ENCODE results near the gene MIR17HG.
A peak's percentile ranks its signal among the peaks of the same experiment; 100 is the strongest.

Gene MIR17HG

GRCh38 chr13:91305652-91306051, 41.8 kb upstream of the MIR17HG start:
- DNase-seq (ENCODE audit: low read depth): no peak
- H3K4me3 ChIP-seq (ENCODE audit: low read depth, low read length): no peak overlapping the region
- TF ChIP-seq POLR2A (IDR thresholded peaks at IDR 0.05; ENCODE audit: extremely low read depth, insufficient read length) (no peak), CTCF (IDR thresholded peaks at IDR 0.05; ENCODE audit: low read depth, low read length) (no peak), MYC (IDR thresholded peaks at IDR 0.05; ENCODE audit: low read depth, low read length) (no peak)
- TF ChIP-seq, protein P1, sequence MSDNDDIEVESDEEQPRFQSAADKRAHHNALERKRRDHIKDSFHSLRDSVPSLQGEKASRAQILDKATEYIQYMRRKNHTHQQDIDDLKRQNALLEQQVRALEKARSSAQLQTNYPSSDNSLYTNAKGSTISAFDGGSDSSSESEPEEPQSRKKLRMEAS (IDR thresholded peaks at IDR 0.05; ENCODE audit: low read depth, low read length): no peak

DNA sequence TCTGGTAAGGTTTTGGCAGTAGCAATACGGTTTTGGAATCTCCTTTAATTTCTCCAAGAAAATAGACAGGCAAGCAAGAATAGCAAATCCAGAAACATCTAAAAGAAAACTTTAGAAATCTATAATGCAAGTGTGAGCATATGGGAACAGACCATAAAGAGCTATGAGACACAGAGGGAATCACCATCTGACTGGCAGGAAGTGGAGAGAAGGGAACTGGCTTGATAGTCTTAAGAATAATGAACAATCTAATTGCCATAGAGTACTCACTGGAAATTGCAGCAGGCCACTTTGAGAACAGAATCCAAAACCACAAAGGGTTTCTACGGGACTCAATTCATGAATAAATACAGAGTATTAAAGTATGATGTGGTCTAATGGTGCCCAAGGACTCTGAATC, 39.6 kb upstream of the MIR17HG start:
- H3K4me3 ChIP-seq (ENCODE audit: low read depth, low read length): no peak overlapping the region
- no peak for DNase-seq (ENCODE audit: low read depth)
- TF ChIP-seq, protein P1 (IDR thresholded peaks at IDR 0.05; ENCODE audit: low read depth, low read length): no peak
- TF ChIP-seq POLR2A (IDR thresholded peaks at IDR 0.05; ENCODE audit: extremely low read depth, insufficient read length): no peak
- TF ChIP-seq MYC (IDR thresholded peaks at IDR 0.05; ENCODE audit: low read depth, low read length): no peak
- TF ChIP-seq CTCF (IDR thresholded peaks at IDR 0.05; ENCODE audit: low read depth, low read length): no peak

DNA sequence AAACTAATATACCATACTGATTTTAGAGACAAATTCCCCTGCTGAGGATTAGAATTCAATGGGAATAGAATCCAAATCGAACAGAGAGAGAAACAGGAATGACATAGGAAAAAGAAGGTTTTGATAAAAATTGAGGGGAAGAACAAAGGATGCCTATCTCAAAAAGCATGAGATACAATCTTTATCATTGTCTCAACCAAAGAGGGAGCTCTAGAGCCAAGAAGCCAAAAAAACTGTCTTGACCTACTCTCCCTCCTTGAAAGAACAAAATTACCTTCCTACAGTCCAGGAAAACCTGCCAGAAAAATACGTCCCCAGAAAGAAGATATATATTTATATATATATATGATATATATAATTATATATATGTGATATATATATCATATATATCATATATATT, 39.2 kb upstream of the MIR17HG start:
- H3K4me3 ChIP-seq (ENCODE audit: low read depth, low read length): no peak overlapping the region
- TF ChIP-seq, protein P1 (IDR thresholded peaks at IDR 0.05; ENCODE audit: low read depth, low read length): no peak
- TF ChIP-seq MYC (IDR thresholded peaks at IDR 0.05; ENCODE audit: low read depth, low read length): no peak
- peak; percentile 27 for TF ChIP-seq CTCF (IDR thresholded peaks at IDR 0.05; ENCODE audit: low read depth, low read length)
- no peak for TF ChIP-seq POLR2A (IDR thresholded peaks at IDR 0.05; ENCODE audit: extremely low read depth, insufficient read length)
- DNase-seq (ENCODE audit: low read depth): peak; percentile 12

GRCh38 chr13:91311491-91311890, 36.0 kb upstream of the MIR17HG start:
- TF ChIP-seq, protein P1 (IDR thresholded peaks at IDR 0.05; ENCODE audit: low read depth, low read length): no peak
- TF ChIP-seq CTCF (IDR thresholded peaks at IDR 0.05; ENCODE audit: low read depth, low read length) (no peak), MYC (IDR thresholded peaks at IDR 0.05; ENCODE audit: low read depth, low read length) (no peak), POLR2A (IDR thresholded peaks at IDR 0.05; ENCODE audit: extremely low read depth, insufficient read length) (no peak)
- no peak for DNase-seq (ENCODE audit: low read depth)
- no peak overlapping the region for H3K4me3 ChIP-seq (ENCODE audit: low read depth, low read length)

GRCh38 chr13:91312324-91312723, 35.2 kb upstream of the MIR17HG start:
- H3K4me3 ChIP-seq (ENCODE audit: low read depth, low read length): no peak overlapping the region
- TF ChIP-seq MYC (IDR thresholded peaks at IDR 0.05; ENCODE audit: low read depth, low read length) (no peak), POLR2A (IDR thresholded peaks at IDR 0.05; ENCODE audit: extremely low read depth, insufficient read length) (no peak), CTCF (IDR thresholded peaks at IDR 0.05; ENCODE audit: low read depth, low read length) (no peak)
- TF ChIP-seq, protein P1 (IDR thresholded peaks at IDR 0.05; ENCODE audit: low read depth, low read length): no peak
- no peak for DNase-seq (ENCODE audit: low read depth)

DNA sequence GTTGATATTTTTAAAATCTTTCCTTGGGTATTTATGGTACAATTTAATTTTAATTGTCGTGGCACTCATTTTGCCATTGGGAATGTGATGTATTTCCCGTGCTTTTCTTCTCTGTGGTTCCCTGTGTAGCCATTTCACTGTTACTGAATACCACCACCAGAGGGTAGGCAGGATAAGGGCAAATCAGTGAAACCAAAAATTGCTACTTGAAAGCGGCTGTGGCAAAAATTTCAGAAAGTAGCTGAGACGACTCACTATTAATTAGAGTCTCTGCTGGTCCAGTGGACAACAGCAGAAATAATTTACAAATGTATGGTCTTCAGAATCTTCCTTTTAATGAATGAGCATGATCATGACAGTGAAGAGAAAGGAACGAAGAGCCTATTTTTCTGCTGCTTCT, 34.4 kb upstream of the MIR17HG start:
- peak; percentile 14 for DNase-seq (ENCODE audit: low read depth)
- no peak overlapping the region for H3K4me3 ChIP-seq (ENCODE audit: low read depth, low read length)
- TF ChIP-seq, protein P1 (IDR thresholded peaks at IDR 0.05; ENCODE audit: low read depth, low read length): no peak
- TF ChIP-seq CTCF (IDR thresholded peaks at IDR 0.05; ENCODE audit: low read depth, low read length): no peak
- TF ChIP-seq POLR2A (IDR thresholded peaks at IDR 0.05; ENCODE audit: extremely low read depth, insufficient read length): no peak
- TF ChIP-seq MYC (IDR thresholded peaks at IDR 0.05; ENCODE audit: low read depth, low read length): no peak
